GM12891 (cell line): ENCODE measurements around the gene RGS3.

Source experiments
- PAX5 ChIP-seq: IDR thresholded peaks from 2 replicates; pipeline ENCODE4 v1.6.1; 2011; ENCODE audit warnings: low read length, moderate library complexity, mild to moderate bottlenecking; ENCODE audit not compliant: insufficient read depth, severe bottlenecking
- POLR2A ChIP-seq: IDR thresholded peaks from 2 replicates; pipeline ENCODE4 v1.6.1; 2011; ENCODE audit warnings: low read depth, low read length, control low read depth
- POLR2AphosphoS5 ChIP-seq: IDR thresholded peaks from 2 replicates; pipeline ENCODE4 v1.6.1; 2011; ENCODE audit warnings: low read depth, low read length, control low read depth
- POU2F2 ChIP-seq: IDR thresholded peaks from 2 replicates; pipeline ENCODE4 v1.6.1; 2011; ENCODE audit warnings: low read depth, mild to moderate bottlenecking, control low read depth, low read length, moderate library complexity
- SPI1 ChIP-seq: IDR thresholded peaks from 2 replicates; pipeline ENCODE4 v1.6.1; 2011; ENCODE audit warnings: low read depth, low read length, control low read depth
- TAF1 ChIP-seq: IDR thresholded peaks from 2 replicates; pipeline ENCODE4 v1.6.1; 2011; ENCODE audit warnings: low read depth, low read length, control low read depth

DNA sequence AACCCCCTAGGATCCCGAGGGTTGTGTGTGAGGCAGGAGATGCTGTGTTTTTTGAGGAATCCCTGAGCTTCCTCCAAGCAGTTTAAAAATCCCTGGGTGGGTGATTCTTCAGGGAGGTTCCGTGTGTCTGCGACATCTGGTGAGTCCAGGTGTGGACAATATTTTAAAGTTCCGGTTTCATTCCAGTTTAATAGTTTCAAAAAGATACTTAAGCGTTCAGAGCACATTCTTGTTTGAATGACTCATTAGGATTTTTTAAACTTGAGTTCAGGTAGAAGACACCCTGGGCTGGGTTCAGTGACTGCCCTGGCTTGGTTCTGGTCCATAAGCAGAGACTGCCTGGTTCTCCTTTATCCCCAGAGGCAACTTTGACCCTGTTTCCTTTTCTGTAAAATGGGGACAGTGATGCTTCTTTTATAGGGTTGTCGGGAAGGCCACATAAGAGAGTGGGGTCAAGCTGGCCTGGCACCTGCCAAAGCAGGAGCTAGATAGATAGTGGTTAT is 119.2 kb downstream of the RGS3 start:
- no peak for TF ChIP-seq POLR2A
- TF ChIP-seq POLR2AphosphoS5: no peak
- TF ChIP-seq TAF1: no peak
- no peak for TF ChIP-seq SPI1
- TF ChIP-seq POU2F2: no peak
- TF ChIP-seq PAX5: no peak
